Liver (tissue), 3 donors: Measurements from ENCODE around the gene HCFC1.

Experiments
- RAD21 ChIP-seq, 2 donors: IDR thresholded peaks; 2 replicates each; pipeline ENCODE4 v1.6.1; 2016; ENCODE audit warnings: antibody characterized with exemption in 2 of 2, mild to moderate bottlenecking in 2 of 2
- RXRA ChIP-seq, 2 donors: IDR thresholded peaks; 2 replicates each; pipeline ENCODE4 v1.6.1; 2017 to 2018; ENCODE audit warnings: antibody characterized with exemption in 2 of 2, mild to moderate bottlenecking in 1 of 2
- TAF1 ChIP-seq: conservative IDR thresholded peaks from 2 replicates; pipeline ENCODE4 v1.6.1; 2016; ENCODE audit warnings: antibody characterized with exemption, mild to moderate bottlenecking
- YY1 ChIP-seq: IDR thresholded peaks from 2 replicates; pipeline ENCODE4 v1.6.1; 2016; ENCODE audit warnings: antibody characterized with exemption, mild to moderate bottlenecking
- TF ChIP-seq, protein P1 (sequence below): fragments of 150-350 bp; IDR thresholded peaks from 2 replicates; pipeline ENCODE4 v1.5.1; 2017; ENCODE audit warnings: improper control_type of control experiment, low read depth, low read length; ENCODE audit not compliant: missing input control
- donor health status: healthy.
- donor health status: healthy.

DNA sequence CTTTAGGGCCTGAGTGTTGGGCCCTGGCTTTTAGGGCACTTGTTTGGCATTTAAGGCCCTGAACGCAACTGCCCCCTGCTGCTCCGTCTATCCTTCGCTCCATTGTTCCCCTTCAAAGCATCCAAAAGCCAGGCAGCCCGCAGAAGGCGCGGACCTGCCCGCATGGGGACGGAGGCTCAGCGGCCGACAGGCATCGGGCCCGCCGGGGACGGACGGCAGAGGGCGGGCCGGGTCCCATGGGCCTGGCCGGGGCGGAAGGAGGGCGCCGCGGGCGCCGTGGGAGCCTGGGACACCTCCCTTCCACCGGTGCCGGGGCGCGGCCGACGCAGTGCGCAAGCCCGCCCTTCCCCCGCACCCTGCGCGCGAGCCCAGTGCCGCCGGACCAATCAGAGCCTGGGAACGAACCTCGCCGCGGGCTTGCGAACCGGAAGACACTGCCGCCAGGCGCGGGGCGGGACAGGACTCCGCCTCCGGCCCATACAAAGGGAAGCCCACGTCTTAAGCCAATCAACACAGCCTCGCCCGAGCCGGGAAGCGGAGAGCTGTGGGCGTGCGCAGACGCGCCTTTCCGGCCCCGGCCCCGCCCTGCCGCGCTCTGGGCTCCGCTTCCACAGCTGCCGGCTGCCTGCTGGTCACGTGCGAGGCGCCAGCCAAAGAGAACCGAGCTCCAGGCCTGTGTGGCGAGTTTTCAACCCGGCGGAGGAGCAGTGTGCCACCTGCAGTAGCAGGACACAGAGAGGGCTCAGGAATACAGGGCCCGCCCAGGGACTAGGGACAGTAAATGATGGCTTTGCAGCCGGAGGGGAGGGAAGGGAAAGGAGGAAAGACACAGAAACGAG is 43.5 kb downstream of the HCFC1 start:
- no peak for TF ChIP-seq RAD21 (IDR thresholded peaks at IDR 0.05)
- peak; percentile 24 for TF ChIP-seq YY1
- TF ChIP-seq, protein P1, sequence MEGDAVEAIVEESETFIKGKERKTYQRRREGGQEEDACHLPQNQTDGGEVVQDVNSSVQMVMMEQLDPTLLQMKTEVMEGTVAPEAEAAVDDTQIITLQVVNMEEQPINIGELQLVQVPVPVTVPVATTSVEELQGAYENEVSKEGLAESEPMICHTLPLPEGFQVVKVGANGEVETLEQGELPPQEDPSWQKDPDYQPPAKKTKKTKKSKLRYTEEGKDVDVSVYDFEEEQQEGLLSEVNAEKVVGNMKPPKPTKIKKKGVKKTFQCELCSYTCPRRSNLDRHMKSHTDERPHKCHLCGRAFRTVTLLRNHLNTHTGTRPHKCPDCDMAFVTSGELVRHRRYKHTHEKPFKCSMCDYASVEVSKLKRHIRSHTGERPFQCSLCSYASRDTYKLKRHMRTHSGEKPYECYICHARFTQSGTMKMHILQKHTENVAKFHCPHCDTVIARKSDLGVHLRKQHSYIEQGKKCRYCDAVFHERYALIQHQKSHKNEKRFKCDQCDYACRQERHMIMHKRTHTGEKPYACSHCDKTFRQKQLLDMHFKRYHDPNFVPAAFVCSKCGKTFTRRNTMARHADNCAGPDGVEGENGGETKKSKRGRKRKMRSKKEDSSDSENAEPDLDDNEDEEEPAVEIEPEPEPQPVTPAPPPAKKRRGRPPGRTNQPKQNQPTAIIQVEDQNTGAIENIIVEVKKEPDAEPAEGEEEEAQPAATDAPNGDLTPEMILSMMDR, result no peak
- peak; percentile 88 for TF ChIP-seq TAF1
- TF ChIP-seq RXRA (IDR thresholded peaks at IDR 0.05), result no peak
